GM21717 (cell line): ENCODE data around the gene DPYD.

Experiments
- ATAC-seq: cut with Tn5 transposase; IDR thresholded peaks from one replicate; pipeline ENCODE4 v1.9.1; 2021; ENCODE audit warnings: mild to moderate bottlenecking, moderate library complexity; ENCODE audit not compliant: unreplicated experiment

DPYD gene

GRCh38 chr1:97070376-97070775 lies 850.5 kb downstream of the DPYD start:
- ATAC-seq: no peak

DNA sequence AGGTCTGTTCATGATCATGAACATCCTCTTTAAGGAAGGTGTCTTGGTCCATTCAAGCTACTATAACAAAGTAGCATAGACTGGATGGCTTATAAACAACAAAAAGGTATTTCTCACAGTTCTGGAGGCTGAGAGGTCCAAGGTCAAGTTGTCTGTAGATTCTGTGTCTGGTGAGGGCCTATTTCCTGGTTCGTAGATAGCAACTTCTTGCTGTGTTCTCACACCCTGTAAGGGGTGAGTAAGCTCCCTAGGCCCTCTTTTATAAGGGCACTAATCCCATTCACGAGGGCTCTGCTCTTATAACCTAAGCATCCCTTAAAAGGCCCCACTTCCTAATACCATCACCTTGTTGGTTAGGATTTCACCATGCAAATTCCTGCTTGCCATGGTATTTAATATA lies 851.5 kb downstream of the DPYD start:
- ATAC-seq: no peak

DNA sequence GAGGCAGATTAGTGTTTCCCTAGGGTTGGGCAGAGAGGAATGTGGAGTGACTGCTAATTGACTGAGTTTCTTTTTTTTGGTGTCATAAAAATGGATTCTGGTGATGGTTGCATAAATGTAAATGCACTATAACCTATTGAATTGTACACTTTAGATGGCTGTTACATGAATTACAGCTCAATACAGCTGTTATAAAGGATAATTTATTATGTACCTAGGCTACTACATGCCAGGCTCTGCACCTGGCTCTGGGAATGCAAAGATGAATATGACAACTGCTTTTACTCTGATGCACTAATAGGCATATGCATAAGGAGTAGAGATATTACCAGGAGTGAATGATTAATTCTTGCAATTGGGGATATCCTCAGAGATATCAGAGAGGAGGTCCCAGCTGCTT lies 854.0 kb downstream of the DPYD start:
- no peak for ATAC-seq

GRCh38 chr1:97063532-97063931 lies 857.3 kb downstream of the DPYD start:
- no peak for ATAC-seq

DNA sequence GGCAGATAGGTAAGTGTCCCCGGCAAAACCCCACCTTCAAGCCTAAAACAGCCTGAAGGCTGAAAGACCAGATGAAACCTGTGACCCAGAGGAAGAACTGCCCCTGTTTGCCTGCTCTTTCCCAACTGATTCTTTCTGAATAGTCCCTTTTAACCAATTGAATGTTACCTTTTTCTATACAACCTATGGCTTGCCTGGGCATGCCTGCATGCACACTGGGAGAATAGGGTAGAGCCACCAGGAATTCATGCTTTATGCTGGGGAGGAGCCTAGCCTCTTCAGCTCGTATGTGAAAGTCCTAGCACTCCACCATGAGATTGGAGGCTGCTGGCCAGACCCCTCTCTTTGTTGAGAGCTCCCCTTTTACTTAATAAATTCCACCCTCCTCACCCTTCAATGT lies 859.2 kb downstream of the DPYD start:
- no peak for ATAC-seq

GRCh38 chr1:97056386-97056785 lies 864.4 kb downstream of the DPYD start:
- no peak for ATAC-seq

DNA sequence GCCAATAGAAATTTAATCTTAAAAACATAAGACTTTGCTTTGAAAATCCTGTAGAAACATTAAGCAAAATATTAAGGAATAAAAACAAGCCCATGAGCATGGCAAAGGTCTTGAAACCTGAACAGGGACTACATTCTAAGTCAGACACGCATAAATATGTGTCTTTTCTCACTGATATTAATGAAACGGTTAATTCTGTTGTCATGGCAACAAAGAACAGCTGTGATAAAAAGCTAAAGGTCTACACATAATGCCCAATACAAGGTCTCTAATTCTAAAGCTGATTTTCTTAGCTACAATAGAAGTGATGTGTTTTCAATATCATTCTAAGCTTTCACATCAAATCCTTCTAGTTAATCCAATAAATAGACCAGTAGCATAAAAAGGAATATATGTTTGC lies 867.6 kb downstream of the DPYD start:
- ATAC-seq: no peak

DNA sequence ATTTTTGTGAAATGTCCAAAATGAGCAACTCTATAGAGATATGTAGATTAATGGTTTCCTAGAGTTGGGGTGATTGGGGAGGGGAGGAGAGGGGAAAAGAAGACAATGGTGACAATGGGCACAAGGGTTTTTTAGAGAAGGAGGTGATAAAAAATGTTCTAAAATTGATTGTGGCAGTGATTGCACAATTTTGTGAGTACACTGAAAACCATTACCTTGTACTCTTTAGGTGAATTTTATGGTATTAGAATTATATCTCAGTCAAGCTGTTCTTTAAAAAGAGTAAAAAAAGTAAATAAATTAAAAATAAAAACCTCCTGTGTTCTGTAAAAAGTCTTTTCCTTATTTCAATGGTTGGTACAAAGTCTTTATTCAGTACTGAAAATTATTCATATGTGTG lies 869.0 kb downstream of the DPYD start:
- no peak for ATAC-seq

DNA sequence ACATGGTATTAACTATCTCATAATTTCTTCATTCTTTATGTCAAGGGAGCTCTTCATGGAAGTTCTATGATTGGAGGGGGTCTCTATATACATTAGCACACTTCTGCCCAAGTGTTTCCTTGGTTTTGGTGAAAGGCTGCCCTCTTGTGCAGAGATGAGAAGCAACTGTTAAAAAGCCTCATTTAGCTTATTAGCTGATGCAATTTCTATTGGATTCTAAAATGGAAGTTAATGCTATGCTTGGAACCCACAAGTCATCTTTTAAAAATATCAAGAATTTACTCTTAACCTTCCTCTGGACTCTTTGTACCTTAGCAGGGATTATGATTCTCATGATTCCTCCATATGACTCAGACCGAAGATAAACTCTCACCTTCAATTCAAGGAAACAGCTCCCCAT lies 870.3 kb downstream of the DPYD start:
- ATAC-seq: no peak

GRCh38 chr1:97047421-97047793 lies 873.4 kb downstream of the DPYD start:
- no peak for ATAC-seq

DNA sequence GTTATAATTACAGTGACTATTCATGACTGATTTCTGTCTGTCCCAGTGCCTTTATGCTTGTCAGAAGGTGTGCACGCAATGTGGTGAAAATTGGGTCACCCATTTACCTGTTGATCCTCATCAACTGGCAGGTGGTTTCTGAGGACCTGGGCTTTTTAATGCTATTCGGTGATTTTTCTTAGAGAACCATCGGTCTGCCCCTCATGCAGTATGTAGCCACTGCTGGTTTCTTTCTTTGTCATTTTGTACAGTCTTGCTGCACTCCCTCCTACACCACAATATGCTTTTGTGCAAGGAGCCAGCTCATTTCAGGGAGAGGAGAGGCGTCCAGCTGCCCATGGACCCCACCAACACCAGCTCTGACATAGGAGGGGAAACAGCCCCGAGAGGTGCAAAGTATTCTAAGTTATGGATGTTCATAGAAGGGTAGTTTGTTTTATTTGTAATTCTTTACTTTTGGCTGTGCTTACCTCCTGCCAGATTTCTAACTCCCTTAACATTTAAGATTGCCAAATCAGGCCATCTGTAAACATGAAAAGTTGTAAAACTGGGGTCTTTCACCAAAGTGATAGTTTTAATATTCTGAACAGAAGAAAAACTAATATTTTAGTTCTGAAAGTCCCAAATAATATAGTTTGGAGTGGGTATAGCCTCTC lies 873.9 kb downstream of the DPYD start:
- ATAC-seq: no peak

- ATAC-seq: no peak
Measured at GRCh38 chr1:97044159-97044760, 876.6 kb downstream of the DPYD start.

DNA sequence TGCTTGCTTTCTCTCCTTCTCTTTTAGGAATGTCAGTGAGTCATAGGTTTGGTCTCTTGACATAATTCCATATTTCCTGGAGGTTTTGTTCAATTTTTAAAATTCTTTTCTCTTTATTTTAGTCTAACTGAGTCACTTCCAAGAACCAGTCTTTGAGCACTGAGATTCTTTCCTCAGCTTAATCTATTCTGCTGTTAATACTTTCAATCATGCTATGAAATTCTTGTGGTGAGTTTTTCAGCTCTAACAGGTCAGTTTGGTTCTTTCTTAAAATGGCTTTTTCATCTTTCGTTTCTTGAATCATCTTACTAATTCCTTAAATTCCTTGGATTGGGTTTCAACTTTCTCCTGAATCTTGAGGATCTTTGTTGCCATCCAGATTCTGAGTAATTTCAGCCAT lies 878.3 kb downstream of the DPYD start:
- ATAC-seq: no peak

GRCh38 chr1:97041026-97041425 lies 879.8 kb downstream of the DPYD start:
- ATAC-seq: no peak

- no peak for ATAC-seq
Measured at GRCh38 chr1:97038410-97038809, 882.4 kb downstream of the DPYD start.

GRCh38 chr1:97034651-97035050 lies 886.2 kb downstream of the DPYD start:
- no peak for ATAC-seq

DNA sequence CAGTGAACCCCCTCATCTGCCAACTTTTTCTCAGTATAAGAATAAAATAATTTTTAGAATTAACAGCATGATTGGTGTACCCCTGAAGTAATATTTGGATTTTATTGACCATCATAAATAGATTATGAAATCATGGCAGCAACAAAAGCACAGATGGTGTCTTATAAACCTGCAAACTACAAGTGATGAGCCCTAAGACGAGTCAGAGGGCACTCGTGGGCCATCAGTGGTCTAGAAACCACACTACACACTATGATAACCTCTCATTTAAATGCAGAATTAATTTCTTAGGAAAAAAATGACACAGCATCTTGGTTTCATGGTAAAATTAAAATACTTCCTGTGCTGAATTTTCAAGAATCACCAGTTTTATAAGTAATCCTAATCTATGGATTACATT lies 886.9 kb downstream of the DPYD start:
- ATAC-seq: no peak
